ENCODE data around the gene TSHZ2. TPM values are rescaled to one million over a fixed set of nuclear protein-coding genes. Genes with fewer than 3 reads are reported as not detected.

TSHZ2 gene
- total RNA-seq, 1 donor = 3.6 TPM

DNA sequence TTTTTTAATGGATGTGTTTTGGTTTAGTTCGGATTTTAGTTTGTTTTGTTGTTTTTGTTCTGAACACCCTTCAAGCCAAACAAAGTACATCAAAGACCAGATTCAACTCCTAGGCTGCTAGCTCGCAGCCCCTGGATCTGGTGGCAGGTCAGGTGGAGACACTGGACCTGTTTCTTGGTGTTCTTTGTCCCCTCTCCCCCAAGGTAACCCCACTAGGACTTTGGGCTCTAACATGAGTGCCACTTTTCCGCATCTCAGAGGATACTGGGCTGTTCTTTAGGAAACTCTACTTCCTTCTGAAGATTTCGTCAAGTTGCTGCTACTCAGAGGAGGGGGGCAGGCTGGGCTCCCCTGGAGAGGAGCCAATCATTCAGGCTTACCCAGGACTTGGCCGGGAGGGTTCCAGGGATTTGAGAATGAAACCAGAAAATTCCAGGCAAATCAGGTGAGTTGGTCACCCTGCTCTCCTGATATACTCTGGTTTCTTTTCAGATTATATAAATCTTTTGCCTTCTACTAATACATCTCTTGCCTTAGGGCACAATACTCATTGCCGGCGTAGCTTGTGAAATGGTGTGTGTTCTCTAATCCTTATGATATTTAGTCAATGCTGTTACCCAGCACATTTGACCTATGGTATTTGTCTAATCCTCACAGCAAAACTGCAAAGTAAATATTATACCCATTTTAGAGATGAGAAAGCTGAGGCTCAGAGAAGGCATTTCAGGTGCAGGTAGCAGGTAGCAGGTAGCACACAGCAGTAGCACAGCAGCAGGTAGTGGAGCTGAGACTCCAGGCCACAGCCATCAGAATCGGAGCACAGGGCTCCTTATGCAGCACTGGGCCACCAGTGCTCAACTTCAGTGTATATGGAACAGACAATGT lies 291.6 kb downstream of the TSHZ2 start:
- no peak overlapping the region for H3K4me2 ChIP-seq (ENCODE audit: insufficient read depth, low read length)
- H3K27me3 ChIP-seq (ENCODE audit: insufficient read depth, low read length) = no peaks in the 10 kb centered on the region
- no peaks in the 10 kb centered on the region for H3K36me3 ChIP-seq (ENCODE audit: insufficient read depth, low read length)
- no peak for DNase-seq (ENCODE audit: insufficient read length, low spot score, missing footprints)
- TF ChIP-seq, protein P1, sequence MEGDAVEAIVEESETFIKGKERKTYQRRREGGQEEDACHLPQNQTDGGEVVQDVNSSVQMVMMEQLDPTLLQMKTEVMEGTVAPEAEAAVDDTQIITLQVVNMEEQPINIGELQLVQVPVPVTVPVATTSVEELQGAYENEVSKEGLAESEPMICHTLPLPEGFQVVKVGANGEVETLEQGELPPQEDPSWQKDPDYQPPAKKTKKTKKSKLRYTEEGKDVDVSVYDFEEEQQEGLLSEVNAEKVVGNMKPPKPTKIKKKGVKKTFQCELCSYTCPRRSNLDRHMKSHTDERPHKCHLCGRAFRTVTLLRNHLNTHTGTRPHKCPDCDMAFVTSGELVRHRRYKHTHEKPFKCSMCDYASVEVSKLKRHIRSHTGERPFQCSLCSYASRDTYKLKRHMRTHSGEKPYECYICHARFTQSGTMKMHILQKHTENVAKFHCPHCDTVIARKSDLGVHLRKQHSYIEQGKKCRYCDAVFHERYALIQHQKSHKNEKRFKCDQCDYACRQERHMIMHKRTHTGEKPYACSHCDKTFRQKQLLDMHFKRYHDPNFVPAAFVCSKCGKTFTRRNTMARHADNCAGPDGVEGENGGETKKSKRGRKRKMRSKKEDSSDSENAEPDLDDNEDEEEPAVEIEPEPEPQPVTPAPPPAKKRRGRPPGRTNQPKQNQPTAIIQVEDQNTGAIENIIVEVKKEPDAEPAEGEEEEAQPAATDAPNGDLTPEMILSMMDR (IDR thresholded peaks at IDR 0.05; ENCODE audit: extremely low read depth, low read depth, low read length) = no peak
- no peaks in the 10 kb centered on the region for H4K20me1 ChIP-seq (ENCODE audit: insufficient read depth, low read length)
- H3K79me2 ChIP-seq (ENCODE audit: insufficient read depth, low read length) = no peaks in the 10 kb centered on the region
- no peak overlapping the region for H3K4me3 ChIP-seq (ENCODE audit: insufficient read depth, low read length)
- no peaks in the 10 kb centered on the region for H3K9me3 ChIP-seq (ENCODE audit: low read depth, low read length)
- H3K4me1 ChIP-seq (ENCODE audit: insufficient read depth, low read length) = no peaks in the 10 kb centered on the region
- no peak overlapping the region for H3K27ac ChIP-seq (ENCODE audit: low read depth, low read length)
- H2AFZ ChIP-seq (ENCODE audit: low read length) = no peak overlapping the region

DNA sequence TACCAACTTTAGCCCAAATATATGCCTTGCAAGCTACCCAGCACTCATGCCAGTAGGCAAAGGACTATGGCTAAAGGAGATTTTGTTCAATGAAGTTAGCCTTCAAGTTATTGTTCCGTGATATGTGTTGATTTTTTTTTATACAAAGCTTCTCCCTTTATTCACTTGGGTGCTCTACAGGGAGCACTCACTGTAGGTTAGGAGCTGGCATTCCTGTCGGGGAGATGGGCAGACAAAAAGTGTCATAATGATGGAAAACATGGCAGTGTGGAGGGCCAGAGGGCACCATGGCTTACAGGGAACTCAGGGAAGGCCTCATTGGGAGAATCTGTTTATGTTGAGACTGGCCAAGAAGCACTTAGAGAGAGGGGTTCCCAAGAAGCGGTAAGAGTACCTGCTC lies 292.4 kb downstream of the TSHZ2 start:
- no peak for DNase-seq (ENCODE audit: insufficient read length, low spot score, missing footprints)
- TF ChIP-seq, protein P1 (IDR thresholded peaks at IDR 0.05; ENCODE audit: extremely low read depth, low read depth, low read length) = no peak
- Histone ChIP-seq H3K27me3 (ENCODE audit: insufficient read depth, low read length) (no peaks in the 10 kb centered on the region), H3K4me2 (ENCODE audit: insufficient read depth, low read length) (no peak overlapping the region), H4K20me1 (ENCODE audit: insufficient read depth, low read length) (no peaks in the 10 kb centered on the region), H3K4me1 (ENCODE audit: insufficient read depth, low read length) (no peaks in the 10 kb centered on the region), H3K4me3 (ENCODE audit: insufficient read depth, low read length) (no peak overlapping the region), H3K27ac (ENCODE audit: low read depth, low read length) (no peak overlapping the region), H3K36me3 (ENCODE audit: insufficient read depth, low read length) (no peaks in the 10 kb centered on the region), H2AFZ (ENCODE audit: low read length) (no peak overlapping the region), H3K79me2 (ENCODE audit: insufficient read depth, low read length) (no peaks in the 10 kb centered on the region), H3K9me3 (ENCODE audit: low read depth, low read length) (no peaks in the 10 kb centered on the region)

DNA sequence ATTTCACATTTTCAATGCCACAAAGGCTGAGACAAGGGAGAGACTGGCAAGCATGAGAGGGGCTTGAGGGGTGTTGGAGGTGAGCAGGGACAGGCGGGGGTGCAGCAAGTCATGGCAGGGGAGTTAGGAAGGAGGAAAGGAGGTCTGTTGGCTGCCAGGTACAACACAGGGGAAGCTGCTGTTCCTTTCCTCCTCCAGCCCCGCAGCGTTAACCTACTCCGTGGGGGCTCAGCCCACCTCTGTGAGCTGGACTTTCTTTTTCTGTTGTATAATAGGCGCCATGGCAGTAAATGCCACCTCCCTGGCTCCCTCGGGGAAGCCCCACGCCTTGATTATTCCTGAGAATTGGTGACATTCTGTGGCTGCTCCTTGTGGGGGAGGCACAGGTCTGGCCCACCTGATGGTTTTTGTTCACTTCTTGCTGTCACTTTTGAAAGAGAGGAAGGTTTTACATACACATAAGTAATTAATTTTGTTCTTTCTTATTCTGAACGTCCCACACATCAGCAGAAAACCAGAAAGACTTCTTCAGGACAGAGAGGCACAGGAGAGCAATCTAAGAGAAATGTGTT lies 293.2 kb downstream of the TSHZ2 start:
- no peak for DNase-seq (ENCODE audit: insufficient read length, low spot score, missing footprints)

DNA sequence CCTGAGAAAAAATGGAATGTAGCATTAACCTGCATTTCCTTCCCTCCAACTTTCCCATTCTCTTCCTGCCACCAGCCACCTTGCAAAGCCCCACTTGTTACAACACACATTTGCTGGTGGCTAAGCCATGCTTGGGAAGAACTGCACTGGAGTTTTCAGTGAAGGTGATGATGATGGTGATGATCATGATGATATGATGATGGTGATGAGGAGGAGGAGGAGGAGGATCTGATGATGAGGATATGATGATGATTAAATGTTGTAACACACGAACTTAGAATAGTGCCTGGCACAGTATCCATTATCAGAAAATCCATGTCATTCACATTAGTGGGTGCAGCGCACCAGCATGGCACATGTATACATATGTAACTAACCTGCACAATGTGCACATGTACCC lies 297.2 kb downstream of the TSHZ2 start:
- no peak overlapping the region for H3K4me2 ChIP-seq (ENCODE audit: insufficient read depth, low read length)
- no peaks in the 10 kb centered on the region for H3K4me1 ChIP-seq (ENCODE audit: insufficient read depth, low read length)
- no peak overlapping the region for H3K27ac ChIP-seq (ENCODE audit: low read depth, low read length)
- H2AFZ ChIP-seq (ENCODE audit: low read length) = no peak overlapping the region
- no peaks in the 10 kb centered on the region for H3K27me3 ChIP-seq (ENCODE audit: insufficient read depth, low read length)
- no peaks in the 10 kb centered on the region for H4K20me1 ChIP-seq (ENCODE audit: insufficient read depth, low read length)
- H3K79me2 ChIP-seq (ENCODE audit: insufficient read depth, low read length) = no peaks in the 10 kb centered on the region
- DNase-seq (ENCODE audit: insufficient read length, low spot score, missing footprints) = no peak
- H3K36me3 ChIP-seq (ENCODE audit: insufficient read depth, low read length) = no peaks in the 10 kb centered on the region
- H3K4me3 ChIP-seq (ENCODE audit: insufficient read depth, low read length) = no peak overlapping the region
- H3K9me3 ChIP-seq (ENCODE audit: low read depth, low read length) = no peaks in the 10 kb centered on the region
- TF ChIP-seq, protein P1 (IDR thresholded peaks at IDR 0.05; ENCODE audit: extremely low read depth, low read depth, low read length) = no peak

More for the DNA sequence above, 293.2 kb downstream of the TSHZ2 start:
- Histone ChIP-seq H3K79me2 (ENCODE audit: insufficient read depth, low read length) (no peaks in the 10 kb centered on the region), H3K9me3 (ENCODE audit: low read depth, low read length) (no peaks in the 10 kb centered on the region), H4K20me1 (ENCODE audit: insufficient read depth, low read length) (no peaks in the 10 kb centered on the region), H3K27ac (ENCODE audit: low read depth, low read length) (no peak overlapping the region), H3K4me2 (ENCODE audit: insufficient read depth, low read length) (no peak overlapping the region), H3K27me3 (ENCODE audit: insufficient read depth, low read length) (no peaks in the 10 kb centered on the region), H3K4me3 (ENCODE audit: insufficient read depth, low read length) (no peak overlapping the region), H2AFZ (ENCODE audit: low read length) (no peak overlapping the region), H3K4me1 (ENCODE audit: insufficient read depth, low read length) (no peaks in the 10 kb centered on the region), H3K36me3 (ENCODE audit: insufficient read depth, low read length) (no peaks in the 10 kb centered on the region)
- TF ChIP-seq, protein P1 (IDR thresholded peaks at IDR 0.05; ENCODE audit: extremely low read depth, low read depth, low read length) = no peak
